HG03039 (cell line): Measurements from ENCODE around the gene MTHFD1L.
"Not testable (repeated sequence)": the region's sequence is repeated elsewhere in the genome, so short reads cannot be mapped to it uniquely, and the experiment has no call there.

Experiments
- ATAC-seq: cut with Tn5 transposase; IDR thresholded peaks from one replicate; pipeline ENCODE4 v1.9.1; 2021; ENCODE audit warnings: mild to moderate bottlenecking, moderate library complexity; ENCODE audit not compliant: unreplicated experiment

Gene MTHFD1L

DNA sequence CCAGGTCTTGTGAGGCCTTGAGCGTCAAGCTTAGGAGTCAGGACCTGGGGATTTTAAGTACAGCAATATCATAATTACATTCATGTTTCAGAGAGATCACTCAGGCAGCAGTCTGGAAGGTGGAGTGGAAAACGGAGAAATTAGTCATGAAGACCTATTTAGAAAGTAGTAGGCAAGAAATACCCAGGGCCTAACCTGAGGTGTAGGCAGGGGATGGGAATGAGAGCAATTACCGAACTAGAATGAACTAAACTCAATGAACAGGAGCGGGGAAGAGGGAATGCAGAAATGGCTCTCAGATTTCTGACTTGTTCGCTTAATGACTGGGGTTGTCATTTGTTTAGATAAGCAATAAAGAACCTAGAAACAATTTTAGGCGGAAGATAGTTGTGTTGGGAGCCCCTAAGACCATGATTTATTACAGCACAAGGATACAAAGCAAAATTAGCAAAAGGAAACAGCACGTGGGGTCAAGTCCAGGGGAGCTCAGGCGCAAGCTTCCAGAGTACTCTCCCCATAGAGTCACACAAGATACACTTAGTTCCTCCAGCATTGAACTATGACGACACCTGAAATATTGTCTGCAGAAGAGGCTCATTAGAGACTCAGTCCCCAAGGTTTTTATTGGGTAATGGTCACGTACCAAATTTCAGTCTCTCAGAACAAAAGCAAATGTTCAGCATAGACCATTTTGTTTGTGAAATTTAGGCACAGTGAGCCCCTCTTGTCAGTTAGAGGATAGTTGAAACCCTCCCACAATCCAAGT is 195.4 kb downstream of the MTHFD1L start:
- no peak for ATAC-seq

DNA sequence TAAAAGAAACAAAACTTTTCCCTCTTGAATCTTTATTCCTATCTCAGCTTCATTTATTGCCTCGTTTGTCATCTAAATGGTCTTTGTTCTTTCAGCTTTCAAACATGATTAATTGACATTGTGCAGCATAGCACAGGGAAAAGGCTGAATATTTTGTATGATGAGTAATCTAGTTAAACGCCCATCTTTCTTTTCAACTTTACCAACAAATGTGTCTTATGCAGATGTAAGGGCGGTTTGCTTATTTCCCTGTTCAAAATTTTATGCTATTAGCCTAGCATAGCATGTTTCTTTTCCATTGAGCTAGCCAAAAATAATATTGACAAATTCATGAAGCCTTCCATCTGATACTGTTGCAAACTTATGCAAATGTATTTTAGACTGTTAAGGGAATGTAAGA is 197.8 kb downstream of the MTHFD1L start:
- no peak for ATAC-seq

DNA sequence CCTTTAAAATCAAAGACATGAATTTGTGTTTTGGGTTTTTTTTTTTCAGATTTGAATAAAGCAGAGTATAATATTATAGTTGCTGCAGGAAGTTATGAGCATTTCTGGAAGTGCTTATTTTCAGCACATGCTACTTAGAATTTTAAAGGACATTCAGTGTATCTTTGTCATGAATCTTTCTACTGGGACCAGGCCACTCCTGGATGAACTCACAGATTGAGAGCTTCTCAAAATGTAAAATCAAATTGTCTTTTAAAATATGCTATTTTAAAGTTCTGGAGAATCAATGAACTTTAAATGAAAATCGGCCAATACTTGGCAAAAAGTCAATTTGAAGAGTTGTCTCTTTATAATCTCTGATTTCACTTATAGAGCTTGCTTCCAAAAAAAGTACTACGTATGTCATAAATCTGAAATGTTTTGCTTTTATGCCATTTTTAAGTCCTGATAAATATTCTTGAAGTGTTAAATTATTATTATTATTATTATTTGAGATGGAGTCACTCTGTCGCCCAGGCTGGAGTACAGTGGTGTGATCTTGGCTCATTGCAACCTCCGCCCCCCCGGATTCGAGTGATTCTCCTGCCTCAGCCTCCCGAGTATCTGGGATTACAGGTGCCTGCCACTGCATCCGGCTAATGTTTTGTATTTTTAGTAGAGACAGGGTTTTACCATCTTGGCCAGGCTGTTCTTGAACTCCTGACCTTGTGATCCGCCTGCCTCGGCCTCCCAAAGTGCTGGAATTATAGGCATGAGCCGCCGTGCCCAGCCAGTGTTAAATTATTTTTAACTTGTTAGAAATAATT is 198.5 kb downstream of the MTHFD1L start:
- ATAC-seq, result no peak

DNA sequence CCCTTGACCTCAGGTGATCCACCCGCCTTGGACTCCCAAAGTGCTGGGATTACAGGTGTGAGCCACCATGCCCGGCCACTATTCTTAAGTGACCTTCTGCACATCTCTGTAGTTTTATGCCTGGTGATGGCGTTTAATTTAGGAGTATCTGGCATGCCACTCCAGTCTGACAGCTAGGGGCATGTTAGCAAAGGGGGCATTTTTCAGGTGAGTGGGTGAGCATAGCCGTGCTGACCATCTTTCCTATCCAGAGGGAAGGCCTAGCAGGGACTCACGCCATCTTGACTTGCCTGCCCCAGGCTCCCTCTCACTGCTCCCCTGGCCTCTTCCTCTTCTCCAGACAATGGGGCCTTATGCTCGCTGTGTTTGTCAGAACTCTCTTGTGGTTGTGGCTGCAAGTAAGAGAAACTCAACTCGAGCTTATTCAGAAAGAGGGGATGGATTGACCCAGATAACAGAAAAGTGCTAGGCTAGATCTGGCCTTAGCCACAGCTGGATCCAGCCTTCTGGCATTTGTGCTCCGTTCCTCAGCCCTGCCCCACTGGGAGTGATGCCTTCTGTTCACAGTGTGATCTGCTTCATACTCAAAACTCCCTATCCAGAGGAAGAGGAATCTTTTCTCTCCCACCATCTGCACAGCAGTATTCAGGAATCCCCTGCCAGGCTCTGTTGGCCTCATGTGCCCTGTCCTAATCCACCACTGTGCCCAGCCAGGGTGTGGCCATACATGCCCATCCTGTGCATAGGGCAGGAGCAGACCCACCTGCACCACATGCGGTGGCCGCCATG is 199.7 kb downstream of the MTHFD1L start:
- ATAC-seq, result no peak

DNA sequence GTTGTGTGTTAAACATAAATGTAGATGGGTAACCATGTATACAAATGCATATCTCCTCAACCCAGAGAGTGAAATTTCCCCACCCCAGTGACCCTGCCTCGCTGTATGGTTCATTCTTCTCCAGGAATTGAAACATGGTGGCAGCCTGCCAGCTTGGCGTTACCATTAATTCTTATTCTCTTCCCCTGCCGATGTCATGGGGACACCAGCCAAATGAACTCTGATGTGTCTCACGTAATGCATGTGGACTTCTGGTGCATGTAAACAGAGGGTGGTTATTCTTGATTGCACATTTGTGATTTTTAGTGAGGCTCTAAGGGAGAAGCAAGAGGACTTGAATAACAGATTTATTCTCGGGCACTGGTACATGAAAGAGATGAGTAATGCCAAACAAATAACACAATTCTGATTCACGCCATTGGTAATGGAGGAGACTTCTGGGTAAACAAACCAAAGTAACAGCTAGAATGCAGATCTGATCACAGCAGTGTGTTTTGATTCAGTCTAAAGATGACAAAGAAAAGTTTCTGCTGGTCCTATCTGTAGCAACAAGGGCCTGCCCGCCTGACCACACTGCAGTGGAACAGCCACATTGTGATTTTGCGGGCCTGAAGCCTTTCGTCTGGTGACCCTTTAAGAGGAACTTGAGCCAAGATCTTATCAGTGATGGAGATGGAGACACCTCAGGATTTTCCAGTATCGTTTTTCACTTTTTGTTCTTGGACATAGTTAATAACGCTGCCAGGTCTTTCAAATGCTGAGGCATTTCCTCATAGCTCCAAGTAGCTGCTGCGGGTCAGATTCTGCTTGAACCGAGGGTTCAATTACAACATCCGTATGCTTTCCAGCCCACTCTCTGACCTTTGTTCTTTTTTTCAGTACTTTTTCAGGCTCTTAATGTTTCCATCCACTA is 202.4 kb downstream of the MTHFD1L start:
- ATAC-seq, result no peak

DNA sequence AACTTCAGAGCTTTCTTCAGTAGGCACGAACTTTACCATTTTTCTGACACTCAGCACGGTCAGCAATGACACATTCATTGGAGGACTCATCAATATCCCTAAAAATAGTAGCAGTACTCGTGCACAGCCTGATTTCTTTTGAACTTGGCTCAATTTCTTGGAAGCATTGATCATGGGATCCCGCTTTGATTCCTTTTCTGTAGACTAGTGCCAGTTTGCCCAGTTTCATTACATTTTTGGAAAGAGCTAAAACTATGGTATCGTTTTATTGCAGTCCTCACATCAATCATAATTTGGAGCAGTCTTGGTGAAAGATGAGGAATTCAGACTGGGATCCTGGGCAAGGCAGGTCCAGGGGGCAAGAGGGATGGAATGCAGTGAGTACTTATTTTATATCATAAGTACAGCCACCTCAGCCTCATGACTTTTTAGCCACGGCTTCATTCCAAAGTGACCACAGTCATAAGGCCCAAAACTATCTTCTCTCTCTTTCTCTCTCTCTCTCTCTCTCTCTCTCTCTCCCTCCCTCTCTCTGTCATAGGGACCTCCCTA is 203.3 kb downstream of the MTHFD1L start:
- ATAC-seq, result no peak

DNA sequence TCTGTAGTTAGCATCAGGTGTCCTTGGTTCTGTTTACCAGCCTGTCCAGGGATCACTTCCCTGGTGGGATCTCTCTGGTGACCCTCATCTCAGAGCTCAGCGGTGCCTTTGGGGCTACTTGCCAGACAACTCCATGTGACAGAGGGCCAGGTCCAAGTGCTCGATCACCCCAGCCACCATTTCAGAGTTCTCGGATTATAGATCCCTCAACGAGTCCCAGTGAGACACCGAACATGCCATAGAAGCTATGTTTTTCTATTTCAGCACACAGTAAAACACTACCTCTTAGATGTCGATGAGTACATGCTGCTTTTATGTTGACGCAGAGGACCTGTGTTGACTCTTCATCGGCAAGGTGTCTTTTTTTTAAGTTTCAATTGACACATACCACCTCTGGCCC is 204.1 kb downstream of the MTHFD1L start:
- no peak for ATAC-seq

DNA sequence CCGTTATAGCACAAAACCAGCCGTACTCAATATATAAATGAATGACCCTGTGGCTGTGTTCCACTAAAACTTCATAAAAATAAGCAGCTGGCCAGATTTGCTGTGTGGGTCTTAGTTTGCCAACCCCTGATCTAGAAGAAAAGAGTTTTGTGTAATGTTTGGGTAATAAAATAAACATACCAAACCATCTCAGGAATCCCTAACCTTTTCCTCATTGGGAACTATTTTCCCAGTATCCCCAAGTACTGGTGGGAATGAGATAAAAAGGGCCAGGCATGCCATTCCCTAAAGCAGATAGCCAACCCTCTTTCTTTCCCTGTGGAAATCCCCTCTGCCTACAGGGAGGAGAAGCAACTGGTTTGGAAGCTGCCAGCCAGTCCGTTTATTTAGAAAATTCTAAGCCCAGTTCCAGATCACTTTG is 205.1 kb downstream of the MTHFD1L start:
- ATAC-seq, result no peak

DNA sequence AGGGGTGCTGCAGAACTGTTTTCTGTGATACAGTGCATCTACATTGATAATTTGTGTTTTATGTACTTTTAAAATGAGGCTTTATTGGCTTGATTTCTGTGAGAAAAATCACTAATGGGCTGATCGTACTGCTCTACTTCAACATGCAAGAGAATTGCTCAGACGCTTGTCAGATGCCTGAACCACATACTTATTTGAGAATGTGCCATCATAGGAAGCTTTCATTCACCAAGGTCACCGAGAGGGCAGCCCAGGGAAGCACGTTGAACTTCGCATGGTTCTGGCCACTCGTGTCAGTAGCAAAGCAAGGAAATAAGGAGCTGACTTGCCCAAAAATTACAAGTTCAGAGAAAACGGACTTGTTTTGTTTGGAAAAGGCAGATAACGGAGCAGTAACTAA is 205.8 kb downstream of the MTHFD1L start:
- ATAC-seq, result no peak

DNA sequence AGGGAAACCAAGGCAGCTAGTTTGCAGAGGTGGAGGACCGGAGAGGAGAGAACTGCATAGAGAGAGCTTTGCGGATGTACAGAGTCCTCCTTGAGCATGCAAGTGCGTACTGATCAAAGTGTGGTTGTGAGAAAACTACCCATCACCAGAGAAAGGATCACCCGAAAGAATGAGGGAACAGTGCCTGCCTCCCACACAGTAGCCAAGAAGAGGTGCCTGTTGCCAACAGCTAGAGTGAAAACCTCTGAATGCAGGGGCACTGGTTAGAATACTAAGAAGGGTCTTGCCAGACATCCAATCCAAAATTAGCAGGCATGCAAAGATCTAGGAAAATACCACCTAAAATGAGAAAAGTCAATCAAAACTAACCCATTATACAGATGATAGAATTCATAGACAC is 207.6 kb downstream of the MTHFD1L start:
- no peak for ATAC-seq

DNA sequence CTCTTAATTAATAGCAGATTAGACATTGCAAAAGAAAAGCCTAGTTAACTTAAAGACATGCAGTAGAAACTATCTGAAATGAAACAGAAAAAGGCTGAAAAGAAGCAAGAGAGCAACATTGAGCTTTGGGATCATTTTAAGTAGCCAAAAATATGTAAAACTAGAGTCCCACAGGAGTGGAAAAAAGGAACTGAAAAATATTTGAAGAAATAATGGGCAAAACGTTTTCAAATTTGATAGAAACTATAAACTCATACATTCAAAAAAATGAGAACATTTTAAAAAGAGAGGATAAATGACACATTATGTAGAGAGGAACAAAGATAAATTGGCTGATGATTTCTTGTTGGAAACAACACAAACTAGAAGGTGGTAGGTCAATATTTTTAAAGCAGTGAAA is 208.2 kb downstream of the MTHFD1L start:
- no peak for ATAC-seq

DNA sequence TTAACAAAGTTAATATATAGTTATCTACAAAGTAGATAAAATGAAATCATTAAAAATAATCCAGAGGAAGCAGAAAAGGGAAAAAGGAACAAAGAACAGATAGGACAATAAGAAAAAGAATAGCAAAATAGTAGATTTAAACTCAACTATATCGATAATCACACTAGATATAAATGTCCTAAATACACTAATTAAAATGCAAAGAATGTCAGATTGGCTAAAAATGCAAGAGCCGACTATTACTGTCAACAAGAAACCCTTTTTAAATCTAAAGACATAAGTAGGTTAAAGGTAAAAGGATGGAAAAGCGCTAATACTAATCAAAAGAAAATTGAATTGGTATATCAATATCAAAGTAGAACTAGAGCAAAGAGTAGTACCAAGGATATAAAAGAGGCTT is 209.5 kb downstream of the MTHFD1L start:
- ATAC-seq, result no peak

DNA sequence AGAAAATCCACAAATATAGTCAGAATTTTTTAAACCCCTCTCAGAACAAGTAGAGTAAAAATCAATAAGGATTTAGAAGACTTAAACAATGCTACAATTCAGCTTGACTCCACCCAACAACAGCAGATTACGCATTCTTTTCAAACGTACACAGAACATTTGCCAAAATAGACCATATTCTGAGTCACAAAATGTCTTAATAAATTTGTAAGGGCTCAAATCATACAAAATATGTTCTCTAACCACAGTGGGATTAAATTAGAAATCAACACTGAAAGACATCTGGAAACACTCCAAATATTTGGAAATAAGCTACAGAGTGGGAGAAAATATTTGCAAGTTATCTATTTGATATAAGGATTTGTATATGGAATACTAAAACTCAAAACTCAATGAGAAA is 210.0 kb downstream of the MTHFD1L start:
- no peak for ATAC-seq

DNA sequence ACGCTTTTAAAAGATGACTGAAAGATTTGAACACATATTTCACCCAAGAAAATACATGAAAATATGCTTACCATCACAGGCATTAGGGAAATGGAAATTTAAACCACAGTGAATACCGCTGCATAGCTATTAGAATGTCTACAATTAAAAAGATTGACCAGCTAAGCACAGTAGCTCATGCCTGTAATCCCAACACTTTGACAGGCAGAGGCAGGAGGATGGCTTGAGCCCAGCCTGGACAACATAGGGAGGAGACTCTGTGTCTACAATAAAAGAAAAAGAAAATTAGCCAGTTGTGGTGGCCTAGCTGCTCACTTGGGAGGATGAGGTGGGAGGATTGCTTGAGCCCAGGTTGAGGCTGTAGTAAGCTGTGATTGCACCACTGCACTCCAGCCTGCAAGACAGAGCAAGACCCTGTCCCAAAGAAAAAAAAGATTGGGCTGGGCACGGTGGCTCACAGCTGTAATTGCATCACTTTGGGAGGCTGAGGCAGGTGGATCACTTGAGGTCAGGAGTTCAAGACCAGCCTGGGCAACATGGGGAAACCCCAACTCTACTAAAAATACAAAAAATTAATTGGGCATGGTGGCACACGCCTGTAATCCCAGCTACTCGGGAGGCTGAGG is 210.5 kb downstream of the MTHFD1L start:
- no peak for ATAC-seq

DNA sequence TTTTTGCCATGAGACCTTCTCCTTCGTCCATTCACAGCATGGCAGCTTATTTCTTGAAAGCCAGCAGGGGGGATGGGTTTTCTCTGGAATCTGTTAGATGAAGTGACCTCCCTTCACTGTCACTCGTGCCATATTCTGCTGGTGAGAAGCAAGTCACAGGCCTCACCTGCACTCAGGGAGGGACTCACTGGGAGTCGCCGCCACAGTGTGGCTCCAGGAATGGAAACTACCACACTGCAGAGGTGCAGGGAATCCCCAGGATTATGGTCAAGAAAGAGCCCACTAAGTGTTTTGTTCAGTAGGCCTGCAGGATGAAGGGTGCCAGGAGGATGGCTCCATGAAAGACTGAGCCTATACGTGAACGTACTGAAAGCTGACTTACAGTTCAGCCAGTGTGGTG is 213.2 kb downstream of the MTHFD1L start:
- ATAC-seq, result no peak

DNA sequence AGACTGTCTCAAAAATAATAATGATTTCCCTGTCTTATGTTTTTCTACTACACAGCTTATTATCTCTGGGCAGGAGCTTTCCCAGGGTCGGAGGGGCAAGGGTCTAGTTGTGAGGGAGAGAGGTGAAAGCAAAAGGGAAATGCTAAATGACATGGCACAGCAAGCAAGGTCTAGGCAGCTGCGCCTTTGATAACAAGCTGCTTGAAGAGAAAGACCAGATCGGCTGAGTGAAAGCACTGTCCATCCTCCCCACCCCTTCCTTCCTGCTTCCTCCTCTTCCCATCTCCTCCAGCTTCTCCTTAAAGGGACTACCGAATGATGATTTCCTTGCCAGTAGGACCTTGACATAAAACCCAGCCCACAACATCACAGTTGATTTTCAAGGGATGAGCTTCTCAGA is 216.2 kb downstream of the MTHFD1L start:
- no peak for ATAC-seq

DNA sequence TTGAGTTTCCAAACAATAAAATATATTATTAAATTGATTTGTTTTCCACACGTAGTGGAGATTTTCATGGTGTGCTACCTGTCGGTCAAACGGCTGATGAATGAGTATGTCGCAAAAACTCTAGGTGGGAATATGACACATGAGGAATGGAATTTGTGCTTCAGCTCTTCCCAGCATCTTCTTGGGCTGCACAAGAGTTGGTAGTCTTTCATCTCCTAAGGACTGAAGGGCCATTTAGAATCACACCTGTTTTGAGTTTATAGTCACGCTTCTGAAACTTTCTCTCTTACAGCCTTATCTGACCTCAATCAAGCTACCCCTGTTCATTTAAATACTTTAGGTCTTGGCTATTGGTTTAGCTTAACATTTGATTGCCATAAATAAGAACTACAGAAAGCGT is 216.6 kb downstream of the MTHFD1L start:
- ATAC-seq, result no peak

DNA sequence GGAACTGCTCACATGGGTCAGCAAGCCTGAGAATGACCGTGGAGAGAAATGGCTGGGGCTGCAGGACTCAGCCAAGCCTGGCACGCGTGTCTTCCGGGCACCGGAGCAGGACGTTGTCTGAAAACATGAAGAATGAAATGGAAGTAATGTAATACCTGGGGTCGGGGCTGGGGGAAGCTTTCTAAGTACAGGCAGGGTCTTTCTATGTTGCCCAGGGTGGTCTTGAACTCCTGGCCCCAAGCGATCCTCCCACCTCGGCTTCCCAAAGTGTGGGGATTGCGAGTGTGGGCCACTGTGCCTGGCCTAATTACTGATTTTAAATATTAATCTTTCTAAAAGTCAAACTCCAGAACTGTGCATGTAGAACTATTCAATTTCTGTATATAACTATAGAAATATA is 218.8 kb downstream of the MTHFD1L start:
- no peak for ATAC-seq

DNA sequence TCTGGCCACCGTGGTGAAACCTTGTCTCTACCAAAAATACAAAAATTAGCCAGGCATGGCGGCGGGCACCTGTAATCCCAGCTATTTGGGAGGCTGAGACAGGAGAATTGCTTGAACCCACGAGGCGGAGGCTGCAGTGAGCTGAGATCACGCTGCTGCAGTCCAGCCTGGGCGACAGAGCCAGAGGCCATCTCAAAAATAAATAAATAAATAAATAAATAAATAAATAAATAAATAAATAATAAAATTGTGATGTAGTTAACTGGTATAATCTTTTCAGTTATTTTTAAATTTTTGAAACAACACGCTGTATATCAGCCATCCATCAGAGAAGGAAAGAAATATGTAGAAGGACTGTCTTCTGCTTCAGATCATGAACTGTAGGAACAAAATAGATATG is 221.6 kb downstream of the MTHFD1L start:
- ATAC-seq, result not testable (repeated sequence)
